Astrocyte of the hippocampus (primary cell): Measurements from ENCODE around the gene ARHGEF16.

Experiments used
- DNase-seq: peaks from one replicate; pipeline ENCODE4 v3.0.0; 2011; ENCODE audit warnings: low read depth, low spot score

Gene ARHGEF16

GRCh38 chr1:3516911-3517675 lies 62.6 kb downstream of the ARHGEF16 start:
- DNase-seq, result no peak

GRCh38 chr1:3518256-3518655 lies 63.8 kb downstream of the ARHGEF16 start:
- no peak for DNase-seq

GRCh38 chr1:3518756-3519155 lies 64.3 kb downstream of the ARHGEF16 start:
- DNase-seq, result no peak

- DNase-seq, result no peak
Observed at GRCh38 chr1:3519301-3519885, 64.9 kb downstream of the ARHGEF16 start.

GRCh38 chr1:3520419-3521378 lies 66.2 kb downstream of the ARHGEF16 start:
- DNase-seq, result no peak

GRCh38 chr1:3521426-3521825 lies 67.0 kb downstream of the ARHGEF16 start:
- no peak for DNase-seq

- no peak for DNase-seq
Observed at GRCh38 chr1:3522112-3522511, 67.6 kb downstream of the ARHGEF16 start.

GRCh38 chr1:3522564-3523265 lies 68.2 kb downstream of the ARHGEF16 start:
- DNase-seq, result no peak

- DNase-seq, result no peak
Observed at GRCh38 chr1:3523980-3524379, 69.5 kb downstream of the ARHGEF16 start.

- no peak for DNase-seq
Observed at GRCh38 chr1:3524556-3525203, 70.2 kb downstream of the ARHGEF16 start.

- no peak for DNase-seq
Observed at GRCh38 chr1:3525551-3526482, 71.4 kb downstream of the ARHGEF16 start.

GRCh38 chr1:3527774-3528173 lies 73.3 kb downstream of the ARHGEF16 start:
- no peak for DNase-seq

GRCh38 chr1:3529099-3529729 lies 74.7 kb downstream of the ARHGEF16 start:
- DNase-seq, result no peak

GRCh38 chr1:3530086-3530925 lies 75.8 kb downstream of the ARHGEF16 start:
- DNase-seq, result peak; percentile 48
